ENCODE results near the gene PRKN.

GRCh38 chr6:161626132-161626676 lies 1101.4 kb downstream of the PRKN start:
- TF ChIP-seq EZH2 (IDR thresholded peaks at IDR 0.05; ENCODE audit: insufficient read depth, poor library complexity, severe bottlenecking), result no peak
- no peak for TF ChIP-seq EZH2phosphoT487 (IDR thresholded peaks at IDR 0.05; ENCODE audit: insufficient read depth, low read depth)
